ENCODE data around the gene PLA1A.

Gene PLA1A

GRCh38 chr3:119652306-119653033 is 54.8 kb downstream of the PLA1A start:
- H3K27ac ChIP-seq (ENCODE audit: low read length) = peak overlapping the region; percentile 6
- no peak overlapping the region for H3K9ac ChIP-seq (ENCODE audit: low read length in 2 of 2)
- no peaks in the 10 kb centered on the region for H3K27me3 ChIP-seq (ENCODE audit: control insufficient read depth in 1 of 2, insufficient read depth in 2 of 2, low read length in 2 of 2)
- H3K4me1 ChIP-seq (ENCODE audit: control insufficient read depth, insufficient read depth, low read length) = peaks cover 20% of the 10 kb centered on the region
- no peak overlapping the region for H3K4me3 ChIP-seq (ENCODE audit: low read length in 2 of 2)
- no peaks in the 10 kb centered on the region for H3K9me3 ChIP-seq (ENCODE audit: control insufficient read depth in 2 of 2, low read length in 2 of 2)
- peaks cover 24 to 28% of the 10 kb centered on the region in 2 donors for H3K36me3 ChIP-seq (ENCODE audit: control insufficient read depth in 2 of 2, insufficient read depth in 2 of 2, low read length in 2 of 2)

- peaks cover 11% of the 10 kb centered on the region for H3K4me1 ChIP-seq (ENCODE audit: control insufficient read depth, insufficient read depth, low read length)
- no peak overlapping the region for H3K27ac ChIP-seq (ENCODE audit: low read length)
Observed at GRCh38 chr3:119653876-119654275, 56.2 kb downstream of the PLA1A start.

GRCh38 chr3:119657887-119658702 is 60.4 kb downstream of the PLA1A start:
- Histone ChIP-seq H3K27ac (ENCODE audit: low read length) (no peak overlapping the region), H3K9ac (ENCODE audit: low read length in 2 of 2) (peak overlapping the region; percentile 29 to 97), H3K36me3 (ENCODE audit: control insufficient read depth in 2 of 2, insufficient read depth in 2 of 2, low read length in 2 of 2) (peaks cover 6 to 10% of the 10 kb centered on the region in 2 donors), H3K27me3 (ENCODE audit: control insufficient read depth in 1 of 2, insufficient read depth in 2 of 2, low read length in 2 of 2) (no peaks in the 10 kb centered on the region), H3K4me3 (ENCODE audit: low read length in 2 of 2) (peak overlapping the region; percentile 85 to 91), H3K4me1 (ENCODE audit: control insufficient read depth, insufficient read depth, low read length) (peaks cover 23% of the 10 kb centered on the region), H3K9me3 (ENCODE audit: control insufficient read depth in 2 of 2, low read length in 2 of 2) (no peaks in the 10 kb centered on the region)

More at GRCh38 chr3:119653876-119654275, 56.2 kb downstream of the PLA1A start:
- Histone ChIP-seq H3K36me3 (ENCODE audit: control insufficient read depth in 2 of 2, insufficient read depth in 2 of 2, low read length in 2 of 2) (peaks cover 12 to 16% of the 10 kb centered on the region in 2 donors), H3K9me3 (ENCODE audit: control insufficient read depth in 2 of 2, low read length in 2 of 2) (no peaks in the 10 kb centered on the region), H3K4me3 (ENCODE audit: low read length in 2 of 2) (no peak overlapping the region), H3K27me3 (ENCODE audit: control insufficient read depth in 1 of 2, insufficient read depth in 2 of 2, low read length in 2 of 2) (no peaks in the 10 kb centered on the region), H3K9ac (ENCODE audit: low read length in 2 of 2) (no peak overlapping the region)

- Histone ChIP-seq H3K27ac (ENCODE audit: low read length) (peak overlapping the region; percentile 93), H3K4me3 (ENCODE audit: low read length in 2 of 2) (peak overlapping the region; percentile 85 to 91), H3K36me3 (ENCODE audit: control insufficient read depth in 2 of 2, insufficient read depth in 2 of 2, low read length in 2 of 2) (peaks cover 6% of the 10 kb centered on the region in 2 donors), H3K4me1 (ENCODE audit: control insufficient read depth, insufficient read depth, low read length) (peaks cover 25% of the 10 kb centered on the region), H3K9me3 (ENCODE audit: control insufficient read depth in 2 of 2, low read length in 2 of 2) (no peaks in the 10 kb centered on the region), H3K9ac (ENCODE audit: low read length in 2 of 2) (peak overlapping the region; percentile 93 to 97), H3K27me3 (ENCODE audit: control insufficient read depth in 1 of 2, insufficient read depth in 2 of 2, low read length in 2 of 2) (no peaks in the 10 kb centered on the region)
Observed at GRCh38 chr3:119658994-119659393, 61.3 kb downstream of the PLA1A start.

GRCh38 chr3:119659606-119660291 is 62.1 kb downstream of the PLA1A start:
- Histone ChIP-seq H3K9ac (ENCODE audit: low read length in 2 of 2) (peak overlapping the region; percentile 93 to 97), H3K27ac (ENCODE audit: low read length) (peak overlapping the region; percentile 93), H3K4me3 (ENCODE audit: low read length in 2 of 2) (peak overlapping the region; percentile 85 to 91), H3K36me3 (ENCODE audit: control insufficient read depth in 2 of 2, insufficient read depth in 2 of 2, low read length in 2 of 2) (peaks cover 0 to 6% of the 10 kb centered on the region in 2 donors), H3K4me1 (ENCODE audit: control insufficient read depth, insufficient read depth, low read length) (peaks cover 31% of the 10 kb centered on the region), H3K9me3 (ENCODE audit: control insufficient read depth in 2 of 2, low read length in 2 of 2) (no peaks in the 10 kb centered on the region), H3K27me3 (ENCODE audit: control insufficient read depth in 1 of 2, insufficient read depth in 2 of 2, low read length in 2 of 2) (no peaks in the 10 kb centered on the region)

GRCh38 chr3:119660474-119661440 is 63.1 kb downstream of the PLA1A start, which contains the start of gene POPDC2:
Gene POPDC2, minus strand, starts transcription at chr3:119660589. Its CDS starts 166 bp downstream, at chr3:119660423.
- Histone ChIP-seq H3K9me3 (ENCODE audit: control insufficient read depth in 2 of 2, low read length in 2 of 2) (no peaks in the 10 kb centered on the region), H3K4me3 (ENCODE audit: low read length in 2 of 2) (peak within 1 kb of the TSS; percentile 85 to 91), H3K27me3 (ENCODE audit: control insufficient read depth in 1 of 2, insufficient read depth in 2 of 2, low read length in 2 of 2) (no peaks in the 10 kb centered on the region), H3K9ac (ENCODE audit: low read length in 2 of 2) (peak within 1 kb of the TSS; percentile 93 to 97), H3K27ac (ENCODE audit: low read length) (peak within 1 kb of the TSS; percentile 93), H3K4me1 (ENCODE audit: control insufficient read depth, insufficient read depth, low read length) (peaks cover 37% of the 10 kb centered on the region), H3K36me3 (ENCODE audit: control insufficient read depth in 2 of 2, insufficient read depth in 2 of 2, low read length in 2 of 2) (peaks cover 0 to 6% of the 10 kb centered on the region in 2 donors)

- Histone ChIP-seq H3K36me3 (ENCODE audit: control insufficient read depth in 2 of 2, insufficient read depth in 2 of 2, low read length in 2 of 2) (no peaks in the 10 kb centered on the region), H3K27me3 (ENCODE audit: control insufficient read depth in 1 of 2, insufficient read depth in 2 of 2, low read length in 2 of 2) (no peaks in the 10 kb centered on the region), H3K9ac (ENCODE audit: low read length in 2 of 2) (peak overlapping the region; percentile 22 to 97), H3K4me1 (ENCODE audit: control insufficient read depth, insufficient read depth, low read length) (peaks cover 34% of the 10 kb centered on the region), H3K4me3 (ENCODE audit: low read length in 2 of 2) (peak overlapping the region; percentile 14 to 17), H3K27ac (ENCODE audit: low read length) (peak overlapping the region; percentile 60), H3K9me3 (ENCODE audit: control insufficient read depth in 2 of 2, low read length in 2 of 2) (no peaks in the 10 kb centered on the region)
Observed at GRCh38 chr3:119662604-119663373, 65.1 kb downstream of the PLA1A start.

GRCh38 chr3:119663885-119664284 is 66.2 kb downstream of the PLA1A start:
- Histone ChIP-seq H3K27me3 (ENCODE audit: control insufficient read depth in 1 of 2, insufficient read depth in 2 of 2, low read length in 2 of 2) (no peaks in the 10 kb centered on the region), H3K4me3 (ENCODE audit: low read length in 2 of 2) (peak overlapping the region in 1 of 2 donors; percentile 14), H3K4me1 (ENCODE audit: control insufficient read depth, insufficient read depth, low read length) (peaks cover 34% of the 10 kb centered on the region), H3K9ac (ENCODE audit: low read length in 2 of 2) (peak overlapping the region in 1 of 2 donors; percentile 97), H3K36me3 (ENCODE audit: control insufficient read depth in 2 of 2, insufficient read depth in 2 of 2, low read length in 2 of 2) (no peaks in the 10 kb centered on the region), H3K27ac (ENCODE audit: low read length) (peak overlapping the region; percentile 56), H3K9me3 (ENCODE audit: control insufficient read depth in 2 of 2, low read length in 2 of 2) (no peaks in the 10 kb centered on the region)

- H3K9ac ChIP-seq (ENCODE audit: low read length in 2 of 2) = peak overlapping the region in 1 of 2 donors; percentile 97
- H3K27ac ChIP-seq (ENCODE audit: low read length) = peak overlapping the region; percentile 56
Observed at GRCh38 chr3:119664370-119664769, 66.7 kb downstream of the PLA1A start.

More at GRCh38 chr3:119664370-119664769, 66.7 kb downstream of the PLA1A start:
- Histone ChIP-seq H3K36me3 (ENCODE audit: control insufficient read depth in 2 of 2, insufficient read depth in 2 of 2, low read length in 2 of 2) (no peaks in the 10 kb centered on the region), H3K27me3 (ENCODE audit: control insufficient read depth in 1 of 2, insufficient read depth in 2 of 2, low read length in 2 of 2) (no peaks in the 10 kb centered on the region), H3K4me3 (ENCODE audit: low read length in 2 of 2) (no peak overlapping the region), H3K9me3 (ENCODE audit: control insufficient read depth in 2 of 2, low read length in 2 of 2) (no peaks in the 10 kb centered on the region), H3K4me1 (ENCODE audit: control insufficient read depth, insufficient read depth, low read length) (peaks cover 34% of the 10 kb centered on the region)

Measured in stomach smooth muscle (tissue), 2 donors.